Measurements from ENCODE around the gene RNPEPL1. TPM values are rescaled to one million over a fixed set of nuclear protein-coding genes. Genes with fewer than 3 reads are reported as not detected.

RNPEPL1 gene
- total RNA-seq, 1 donor from 2014 or later, result 22.7 TPM

DNA sequence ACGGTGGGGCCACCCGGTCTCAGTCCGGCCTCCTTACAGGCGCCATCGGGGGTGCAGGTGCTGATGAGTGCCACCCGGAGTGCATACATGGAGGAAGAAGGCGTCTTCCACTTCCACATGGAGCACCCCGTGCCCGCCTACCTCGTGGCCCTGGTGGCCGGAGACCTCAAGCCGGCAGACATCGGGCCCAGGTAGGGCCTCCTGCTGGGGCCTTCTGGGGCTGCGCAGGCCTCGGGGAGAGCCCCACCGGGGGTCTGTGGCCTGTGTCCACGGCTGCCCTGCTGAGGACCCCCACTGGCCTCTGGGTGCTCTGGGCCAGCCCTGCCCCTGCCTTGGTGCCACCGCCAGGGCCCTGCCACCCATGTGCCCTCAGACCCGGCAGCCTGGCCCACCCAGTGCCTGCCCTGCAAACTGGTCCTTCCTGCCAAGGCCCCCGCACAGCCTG, 4.8 kb downstream of the RNPEPL1 start:
- DNase-seq (ENCODE audit: low read depth), result no peak
- Histone ChIP-seq H4K20me1 (ENCODE audit: insufficient read depth, low read length) (peaks cover 28% of the 10 kb centered on the region), H2AFZ (ENCODE audit: low read depth, low read length) (no peak overlapping the region), H3K79me2 (ENCODE audit: insufficient read depth, low read length) (peaks cover 7% of the 10 kb centered on the region), H3K9me3 (ENCODE audit: insufficient read depth, low read depth, low read length) (no peaks in the 10 kb centered on the region), H3K27me3 (ENCODE audit: insufficient read depth, low read length) (no peaks in the 10 kb centered on the region), H3K4me1 (ENCODE audit: insufficient read depth, low read length) (no peaks in the 10 kb centered on the region), H3K4me2 (ENCODE audit: low read length) (no peak overlapping the region), H3K4me3 (ENCODE audit: insufficient read depth, low read depth, low read length) (no peak overlapping the region), H3K9ac (ENCODE audit: low read length) (no peak overlapping the region), H3K27ac (ENCODE audit: low read depth, low read length) (no peak overlapping the region), H3K36me3 (ENCODE audit: insufficient read depth, low read length) (no peaks in the 10 kb centered on the region)
- Mint-ChIP-seq H3K27ac (ENCODE audit: unreplicated experiment) (no peak overlapping the region), H3K36me3 (ENCODE audit: low read depth, unreplicated experiment) (no peaks in the 10 kb centered on the region), H3K4me1 (ENCODE audit: low read depth, unreplicated experiment) (no peaks in the 10 kb centered on the region), H3K9me3 (ENCODE audit: unreplicated experiment) (no peaks in the 10 kb centered on the region), H3K4me3 (ENCODE audit: unreplicated experiment) (no peak overlapping the region), H3K27me3 (ENCODE audit: low read depth, unreplicated experiment) (no peaks in the 10 kb centered on the region)
- TF ChIP-seq CTCF (IDR thresholded peaks at IDR 0.05; ENCODE audit: insufficient read depth, low read depth, low read length), result no peak
- no peak for TF ChIP-seq EZH2 (IDR thresholded peaks at IDR 0.05; ENCODE audit: insufficient read depth, low read length)
- no peak for FAIRE-seq

DNA sequence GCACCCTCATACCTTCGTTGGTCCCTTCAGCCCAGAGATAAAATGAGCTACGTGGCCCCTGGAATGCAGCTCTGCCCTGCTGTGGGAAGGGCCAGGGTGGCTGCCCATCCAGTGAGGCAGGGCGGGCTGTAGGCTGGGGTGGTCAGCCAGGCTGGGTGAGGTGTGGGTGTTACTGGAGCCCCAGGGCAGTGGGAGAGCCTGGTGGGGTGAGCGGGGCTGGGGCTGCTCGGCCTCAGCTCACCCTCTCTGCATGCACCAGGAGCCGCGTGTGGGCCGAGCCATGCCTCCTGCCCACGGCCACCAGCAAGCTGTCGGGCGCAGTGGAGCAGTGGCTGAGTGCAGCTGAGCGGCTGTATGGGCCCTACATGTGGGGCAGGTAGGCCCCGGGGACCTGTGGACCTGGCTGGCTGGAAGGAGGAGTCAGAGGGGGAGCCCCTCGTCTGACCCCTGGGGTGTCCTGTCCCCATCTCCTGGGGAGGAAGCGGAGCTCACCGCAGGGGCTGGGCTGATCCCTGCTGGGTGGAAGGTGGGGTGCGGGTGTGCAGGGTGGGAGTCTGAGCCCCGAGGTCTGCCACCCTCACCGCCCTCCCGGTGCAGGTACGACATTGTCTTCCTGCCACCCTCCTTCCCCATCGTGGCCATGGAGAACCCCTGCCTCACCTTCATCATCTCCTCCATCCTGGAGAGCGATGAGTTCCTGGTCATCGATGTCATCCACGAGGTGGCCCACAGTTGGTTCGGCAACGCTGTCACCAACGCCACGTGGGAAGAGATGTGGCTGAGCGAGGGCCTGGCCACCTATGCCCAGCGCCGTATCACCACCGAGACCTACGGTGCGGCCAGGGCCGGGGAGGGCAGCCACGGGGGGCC, 5.5 kb downstream of the RNPEPL1 start:
- Histone ChIP-seq H3K4me2 (ENCODE audit: low read length) (no peak overlapping the region), H3K4me3 (ENCODE audit: insufficient read depth, low read depth, low read length) (no peak overlapping the region), H3K9ac (ENCODE audit: low read length) (no peak overlapping the region), H3K36me3 (ENCODE audit: insufficient read depth, low read length) (no peaks in the 10 kb centered on the region), H3K9me3 (ENCODE audit: insufficient read depth, low read depth, low read length) (no peaks in the 10 kb centered on the region), H3K79me2 (ENCODE audit: insufficient read depth, low read length) (peaks cover 7% of the 10 kb centered on the region), H3K4me1 (ENCODE audit: insufficient read depth, low read length) (no peaks in the 10 kb centered on the region), H3K27ac (ENCODE audit: low read depth, low read length) (no peak overlapping the region), H3K27me3 (ENCODE audit: insufficient read depth, low read length) (no peaks in the 10 kb centered on the region), H2AFZ (ENCODE audit: low read depth, low read length) (no peak overlapping the region), H4K20me1 (ENCODE audit: insufficient read depth, low read length) (peaks cover 28% of the 10 kb centered on the region)
- TF ChIP-seq CTCF (IDR thresholded peaks at IDR 0.05; ENCODE audit: insufficient read depth, low read depth, low read length) (no peak), EZH2 (IDR thresholded peaks at IDR 0.05; ENCODE audit: insufficient read depth, low read length) (no peak)
- Mint-ChIP-seq H3K4me1 (ENCODE audit: low read depth, unreplicated experiment) (no peaks in the 10 kb centered on the region), H3K9me3 (ENCODE audit: unreplicated experiment) (no peaks in the 10 kb centered on the region), H3K27me3 (ENCODE audit: low read depth, unreplicated experiment) (no peaks in the 10 kb centered on the region), H3K27ac (ENCODE audit: unreplicated experiment) (no peak overlapping the region), H3K36me3 (ENCODE audit: low read depth, unreplicated experiment) (no peaks in the 10 kb centered on the region), H3K4me3 (ENCODE audit: unreplicated experiment) (no peak overlapping the region)
- FAIRE-seq, result no peak
- DNase-seq (ENCODE audit: low read depth), result no peak
